HG03139 (cell line): Measurements from ENCODE around the gene ARAP2.

Experiments used
- ATAC-seq: cut with Tn5 transposase; IDR thresholded peaks from one replicate; pipeline ENCODE4 v1.9.1; 2021; ENCODE audit not compliant: unreplicated experiment

The ARAP2 gene

GRCh38 chr4:36043901-36044300, 200.4 kb downstream of the ARAP2 start:
- no peak for ATAC-seq

- ATAC-seq = no peak
Observed at GRCh38 chr4:36043241-36043640, 201.1 kb downstream of the ARAP2 start.

- ATAC-seq = no peak
Observed at GRCh38 chr4:36042122-36042970, 202.0 kb downstream of the ARAP2 start.

DNA sequence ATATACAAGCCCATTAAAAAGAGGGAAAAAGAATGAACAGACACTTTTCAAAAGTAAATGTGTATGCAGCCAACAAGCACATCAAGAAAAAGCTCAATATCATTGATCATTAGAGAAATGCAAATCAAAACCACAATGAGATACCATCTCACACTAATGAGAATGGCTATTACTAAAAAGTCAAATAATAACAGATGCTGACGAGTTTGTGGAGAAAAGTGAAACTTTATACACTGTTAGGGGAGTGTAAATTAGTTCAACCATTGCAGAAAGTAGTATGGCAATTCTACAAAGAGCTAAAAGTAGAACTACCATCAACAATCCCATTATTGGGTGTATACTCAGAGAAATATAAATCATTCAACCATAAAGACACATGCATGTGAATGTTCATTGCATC, 203.0 kb downstream of the ARAP2 start:
- ATAC-seq = no peak

GRCh38 chr4:36039026-36039425, 205.3 kb downstream of the ARAP2 start:
- ATAC-seq = no peak

GRCh38 chr4:36038491-36038890, 205.8 kb downstream of the ARAP2 start:
- ATAC-seq = no peak

DNA sequence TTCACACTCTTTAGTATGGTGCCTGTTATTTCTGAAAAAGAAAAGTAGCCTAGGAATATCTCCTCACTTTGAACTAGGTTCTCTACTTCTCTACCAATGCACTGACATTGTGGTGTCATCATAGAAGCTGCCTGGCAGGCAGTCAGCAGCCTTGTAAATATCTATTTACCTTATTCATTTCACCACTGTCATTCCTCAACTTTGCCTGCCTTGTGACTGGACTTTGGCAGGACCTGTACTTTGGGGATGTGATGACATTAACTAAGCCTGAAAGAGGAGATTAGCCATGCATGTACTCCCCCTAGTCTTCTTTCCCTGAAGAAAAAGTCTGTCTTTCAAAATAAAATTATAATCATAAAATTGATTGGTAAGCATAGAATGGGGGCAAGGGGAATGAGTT, 207.2 kb downstream of the ARAP2 start:
- ATAC-seq = no peak

DNA sequence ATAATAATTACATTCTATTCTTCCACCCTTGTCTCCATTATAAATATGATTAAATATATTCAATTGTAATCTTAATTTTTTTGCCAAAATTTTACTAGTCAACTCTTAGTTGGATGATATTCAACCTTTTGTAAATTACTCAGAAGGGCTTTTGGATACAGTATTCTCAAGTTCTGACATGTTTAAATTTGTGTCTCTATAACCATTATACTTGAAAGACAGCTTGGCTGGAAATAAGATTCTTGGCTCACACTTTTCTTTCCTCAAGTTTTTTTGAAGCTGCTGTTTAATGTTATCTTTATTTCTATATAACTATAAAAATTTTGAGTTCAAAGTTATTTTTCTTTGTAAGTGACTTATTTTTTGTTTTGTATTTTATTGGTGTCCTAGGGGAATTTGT, 214.4 kb downstream of the ARAP2 start:
- ATAC-seq = no peak

DNA sequence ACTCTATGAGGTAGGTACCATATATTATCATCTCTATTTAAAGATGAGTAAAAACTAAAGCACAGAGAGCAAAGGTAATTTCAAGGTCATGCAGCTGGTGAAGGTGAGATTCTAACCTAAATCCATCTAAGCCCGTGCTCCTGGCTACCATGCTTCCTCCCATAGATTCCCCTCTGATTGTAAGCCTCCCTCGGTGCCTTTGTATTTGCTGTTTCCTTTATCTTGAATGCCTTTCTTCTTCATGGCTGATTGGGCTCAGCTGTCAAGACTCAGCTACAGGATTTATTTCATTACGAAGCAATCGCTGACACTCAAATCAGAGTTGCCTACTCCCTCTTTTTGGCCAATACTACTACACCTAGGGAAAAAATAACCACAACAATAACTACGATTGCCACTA, 217.1 kb downstream of the ARAP2 start:
- no peak for ATAC-seq

DNA sequence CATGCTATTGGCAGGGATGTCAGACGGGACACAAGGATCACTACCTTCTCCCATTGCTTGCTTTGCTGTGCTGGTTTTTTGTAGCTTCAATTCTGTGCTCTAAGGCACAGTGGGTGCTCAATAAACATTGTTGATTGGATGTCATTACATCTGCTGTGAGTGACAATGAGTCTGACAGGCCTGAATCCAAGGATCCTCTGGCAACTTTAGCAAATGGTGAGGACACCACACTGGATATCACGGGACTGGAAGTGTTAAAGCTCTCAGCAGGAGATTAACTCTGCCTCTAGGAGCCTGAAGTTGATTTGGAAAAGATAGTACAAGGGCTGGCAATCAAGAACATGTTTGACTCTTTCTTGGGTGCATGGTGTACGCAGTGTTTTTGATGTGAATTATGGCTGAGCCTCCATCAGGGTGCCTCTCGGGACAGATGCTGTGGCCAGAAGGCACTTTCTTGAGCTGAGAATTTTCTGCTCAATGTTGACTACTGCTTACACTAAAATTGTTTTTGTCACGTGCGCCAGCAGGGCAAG, 217.9 kb downstream of the ARAP2 start:
- no peak for ATAC-seq

DNA sequence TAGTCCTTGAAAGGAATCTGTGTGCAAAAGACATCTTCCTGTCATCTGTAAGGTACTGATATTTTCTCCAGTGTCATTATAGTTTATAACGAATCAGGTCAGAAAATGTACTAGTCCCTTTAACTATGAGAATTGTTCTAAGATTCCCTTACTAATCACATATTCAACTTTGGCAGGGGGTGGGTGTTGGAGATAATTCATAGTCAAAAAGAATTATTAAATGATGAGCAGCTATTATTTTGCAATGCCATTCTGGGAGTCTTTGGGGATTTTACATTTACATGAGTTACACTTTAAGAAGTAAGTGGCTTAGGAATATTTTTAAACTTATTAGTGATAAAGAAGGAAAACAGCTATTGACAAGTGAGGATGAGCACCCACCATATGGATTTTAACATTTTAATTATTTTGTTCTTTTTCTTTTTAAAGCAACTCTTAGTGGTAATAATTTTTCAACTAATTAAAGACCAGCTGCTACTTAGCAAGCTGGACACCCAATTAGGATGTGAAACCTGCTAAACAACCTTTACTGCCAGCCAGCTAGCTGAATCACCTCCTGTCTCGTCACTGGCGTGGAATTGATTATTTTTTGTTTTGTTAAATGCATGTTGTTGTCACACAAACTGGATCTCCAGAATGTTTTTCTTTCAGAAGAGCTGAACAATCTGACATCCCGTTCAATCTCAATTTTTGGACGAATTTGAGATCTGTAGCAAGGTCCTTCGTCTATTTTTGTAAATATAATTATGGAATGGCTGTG, 219.2 kb downstream of the ARAP2 start:
- ATAC-seq = no peak

DNA sequence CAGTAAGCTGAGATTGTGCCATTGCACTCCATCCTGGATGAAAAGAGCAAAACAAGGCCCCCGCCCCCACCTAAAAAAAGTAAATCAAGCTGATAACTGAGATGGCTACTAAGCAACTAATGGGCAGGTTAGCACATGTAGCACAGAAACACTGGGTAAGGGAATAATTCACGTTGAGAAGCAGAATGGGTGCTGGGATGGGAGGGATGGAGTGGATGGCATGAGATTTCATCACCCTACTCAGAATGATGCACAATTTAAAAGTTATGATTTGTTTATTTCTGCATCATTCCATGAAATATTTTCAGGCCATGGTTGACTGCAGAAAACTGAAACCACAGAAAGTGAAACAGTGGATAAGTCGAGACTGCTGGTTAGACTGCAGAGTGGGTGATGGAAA, 224.0 kb downstream of the ARAP2 start:
- ATAC-seq = no peak
